ENCODE results near the gene IFNA1.
A peak's percentile ranks its signal among the peaks of the same experiment; 100 is the strongest.
"Not testable (repeated sequence)": the region's sequence is repeated elsewhere in the genome, so short reads cannot be mapped to it uniquely, and the experiment has no call there.

The IFNA1 gene

GRCh38 chr9:21440139-21440538 lies at the start of gene IFNA1:
IFNA1 (plus strand) TSS chr9:21440439; CDS start chr9:21440508, 69 bp downstream.
- DNase-seq (ENCODE audit: low read depth), result no peak

- DNase-seq (ENCODE audit: low read depth), result no peak
Observed at GRCh38 chr9:21392270-21392669, 48.0 kb upstream of the IFNA1 start.

GRCh38 chr9:21395778-21396717 lies 44.2 kb upstream of the IFNA1 start:
- DNase-seq (ENCODE audit: low read depth), result peak; percentile 42

- DNase-seq (ENCODE audit: low read depth), result no peak
Observed at GRCh38 chr9:21398955-21399489, 41.2 kb upstream of the IFNA1 start.

- DNase-seq (ENCODE audit: low read depth), result no peak
Observed at GRCh38 chr9:21399956-21400355, 40.3 kb upstream of the IFNA1 start.

- peak; percentile 19 for DNase-seq (ENCODE audit: low read depth)
Observed at GRCh38 chr9:21402386-21403251, 37.6 kb upstream of the IFNA1 start.

- DNase-seq (ENCODE audit: low read depth), result no peak
Observed at GRCh38 chr9:21404146-21404545, 36.1 kb upstream of the IFNA1 start.

GRCh38 chr9:21408817-21409216 lies 31.4 kb upstream of the IFNA1 start, which contains the start of gene IFNA8:
IFNA8 (plus strand) TSS chr9:21409117; CDS start chr9:21409177, 60 bp downstream.
- no peak for DNase-seq (ENCODE audit: low read depth)

GRCh38 chr9:21412107-21412506 lies 28.1 kb upstream of the IFNA1 start:
- DNase-seq (ENCODE audit: low read depth), result no peak

GRCh38 chr9:21413151-21413550 lies 27.1 kb upstream of the IFNA1 start:
- no peak for DNase-seq (ENCODE audit: low read depth)

- no peak for DNase-seq (ENCODE audit: low read depth)
Observed at GRCh38 chr9:21413624-21414023, 26.6 kb upstream of the IFNA1 start.

GRCh38 chr9:21414220-21414940 lies 25.9 kb upstream of the IFNA1 start:
- DNase-seq (ENCODE audit: low read depth), result no peak

GRCh38 chr9:21415493-21416267 lies 24.6 kb upstream of the IFNA1 start:
- DNase-seq (ENCODE audit: low read depth), result no peak

- no peak for DNase-seq (ENCODE audit: low read depth)
Observed at GRCh38 chr9:21428235-21428634, 12.0 kb upstream of the IFNA1 start.

- DNase-seq (ENCODE audit: low read depth), result no peak
Observed at GRCh38 chr9:21429191-21429590, 11.0 kb upstream of the IFNA1 start.

GRCh38 chr9:21432672-21433425 lies 7.4 kb upstream of the IFNA1 start:
- no peak for DNase-seq (ENCODE audit: low read depth)

GRCh38 chr9:21434202-21435014 lies 5.8 kb upstream of the IFNA1 start:
- no peak for DNase-seq (ENCODE audit: low read depth)

- DNase-seq (ENCODE audit: low read depth), result not testable (repeated sequence)
Observed at GRCh38 chr9:21435015-21435383, 5.2 kb upstream of the IFNA1 start.

- DNase-seq (ENCODE audit: low read depth), result no peak
Observed at GRCh38 chr9:21443849-21444625, 3.8 kb downstream of the IFNA1 start.
